Brain microvascular endothelial cell (primary cell): Measurements from ENCODE around the gene GRIK3.

ENCODE experiments used
- DNase-seq: peaks from one replicate; pipeline ENCODE4 v3.0.0-alpha.2; 2020
- H3K27ac ChIP-seq: fragments of 250-450 bp; sonication (Bioruptor Pico); 2 replicates; pipeline ENCODE4 v1.5.1; 2020; ENCODE audit warnings: mild to moderate bottlenecking, moderate library complexity
- H3K27me3 ChIP-seq: fragments of 250-450 bp; sonication (Bioruptor Pico); replicated peaks from 2 replicates; pipeline ENCODE4 v1.5.1; 2020; ENCODE audit warnings: mild to moderate bottlenecking
- H3K36me3 ChIP-seq: fragments of 250-450 bp; sonication (Bioruptor Pico); replicated peaks from 2 replicates; pipeline ENCODE4 v1.5.1; 2020; ENCODE audit warnings: mild to moderate bottlenecking
- H3K4me3 ChIP-seq: 2 replicates; pipeline ENCODE4 v1.5.1; 2011; ENCODE audit warnings: low read depth, mild to moderate bottlenecking, control low read depth, low read length, moderate library complexity
- CTCF ChIP-seq: IDR thresholded peaks from 2 replicates; pipeline ENCODE4 v1.5.1; 2011; ENCODE audit warnings: low read depth, mild to moderate bottlenecking, moderate library complexity, low read length, control low read depth, inconsistent platforms; ENCODE audit errors: missing control alignments
- in situ Hi-C: cut with HindIII; loops from 2 replicates; pipeline ENCODE4 v1.10.0; 2017; ENCODE audit warnings: low sequenced_read_pairs, low pct_ligation_motif_present

Gene GRIK3

GRCh38 chr1:36835017-36835695 is 199.2 kb downstream of the GRIK3 start:
- DNase-seq, result no peak
- in situ Hi-C loops, result no loop called here
- H3K27ac ChIP-seq, result no peak overlapping the region
- H3K4me3 ChIP-seq, result no peak overlapping the region
- no peaks in the 10 kb centered on the region for H3K36me3 ChIP-seq
- no peaks in the 10 kb centered on the region for H3K27me3 ChIP-seq
- TF ChIP-seq CTCF, result no peak

- DNase-seq, result no peak
- in situ Hi-C loops, result no loop called here
- no peaks in the 10 kb centered on the region for H3K27me3 ChIP-seq
- no peak overlapping the region for H3K4me3 ChIP-seq
- no peak overlapping the region for H3K27ac ChIP-seq
- no peaks in the 10 kb centered on the region for H3K36me3 ChIP-seq
- no peak for TF ChIP-seq CTCF
These were observed 199.7 kb downstream of the GRIK3 start for GRCh38 chr1:36834586-36834985.

DNA sequence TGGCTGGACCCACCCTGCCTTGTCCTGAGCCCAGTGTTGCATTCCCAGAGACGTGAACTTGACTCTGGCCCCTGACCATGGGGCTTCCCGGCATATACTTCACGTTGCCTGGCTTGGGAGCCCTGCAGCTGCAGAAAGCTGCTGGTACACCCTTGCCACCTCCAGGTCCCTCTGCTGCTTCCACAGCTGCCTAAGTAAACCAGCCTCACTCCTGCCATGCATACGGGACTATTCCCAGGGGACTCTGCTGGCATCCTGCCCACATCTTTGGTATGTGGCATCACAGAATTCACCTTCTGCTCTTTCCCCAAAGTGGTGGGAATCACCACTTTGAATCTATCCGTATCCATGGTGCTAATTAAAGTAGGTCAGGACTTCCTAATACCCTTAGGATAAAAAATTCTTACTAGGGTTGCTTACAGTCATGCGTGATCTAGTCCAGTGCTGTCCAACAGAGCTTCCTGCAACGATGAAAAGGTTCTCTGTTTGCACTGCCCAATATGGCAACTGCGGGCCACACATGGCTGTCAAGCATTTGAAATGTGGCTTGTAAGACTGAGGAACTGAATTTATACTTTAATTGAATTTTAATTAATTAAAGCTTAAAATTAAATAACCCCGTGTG is 203.0 kb downstream of the GRIK3 start:
- in situ Hi-C loops, result no loop called here
- Histone ChIP-seq H3K36me3 (no peaks in the 10 kb centered on the region), H3K27me3 (no peaks in the 10 kb centered on the region), H3K27ac (no peak overlapping the region), H3K4me3 (no peak overlapping the region)
- TF ChIP-seq CTCF, result no peak
- no peak for DNase-seq

DNA sequence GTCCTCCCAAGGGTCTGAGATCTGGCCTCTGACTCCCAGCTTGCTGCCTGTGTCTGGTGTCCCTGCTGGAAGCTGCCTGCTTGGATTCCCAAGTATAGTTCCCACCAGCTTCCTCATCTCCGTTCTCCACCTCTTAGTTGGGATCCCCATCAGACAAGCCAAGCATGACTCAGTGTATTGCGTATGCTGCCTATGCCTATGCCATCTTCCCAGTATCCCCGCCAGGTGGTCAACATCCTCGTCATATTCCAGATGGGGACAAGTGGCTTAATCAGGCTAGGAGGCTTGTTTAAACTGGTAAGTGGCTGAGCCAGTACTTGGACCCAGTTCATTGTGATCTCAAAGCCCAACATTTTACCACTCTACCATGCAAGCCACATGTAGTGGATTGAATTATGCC is 204.4 kb downstream of the GRIK3 start:
- Histone ChIP-seq H3K36me3 (no peaks in the 10 kb centered on the region), H3K27ac (no peak overlapping the region), H3K4me3 (no peak overlapping the region), H3K27me3 (no peaks in the 10 kb centered on the region)
- in situ Hi-C loops, result no loop called here
- no peak for TF ChIP-seq CTCF
- no peak for DNase-seq

DNA sequence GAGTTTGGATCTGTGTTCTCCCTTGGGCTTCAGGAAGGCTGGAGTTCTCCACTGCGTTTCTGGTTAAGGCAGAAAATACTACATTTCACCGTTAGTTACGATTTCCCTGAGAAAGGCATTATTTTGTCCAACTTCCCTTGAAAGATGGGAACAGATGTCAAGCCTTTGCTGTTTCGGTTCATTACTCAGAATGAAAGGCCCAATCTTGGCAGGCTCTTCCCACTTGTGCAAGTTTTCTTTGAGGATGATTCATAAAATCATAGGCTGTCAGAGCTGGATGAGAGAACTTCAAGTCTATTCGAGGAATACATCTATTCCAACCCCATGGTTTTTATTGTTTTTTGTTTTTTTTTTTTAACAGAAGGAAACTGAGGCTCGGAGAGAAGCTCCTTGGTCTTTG is 205.2 kb downstream of the GRIK3 start:
- no peak for TF ChIP-seq CTCF
- no peak overlapping the region for H3K4me3 ChIP-seq
- DNase-seq, result no peak
- H3K27ac ChIP-seq, result no peak overlapping the region
- in situ Hi-C loops, result no loop called here
- H3K36me3 ChIP-seq, result no peaks in the 10 kb centered on the region
- no peaks in the 10 kb centered on the region for H3K27me3 ChIP-seq

DNA sequence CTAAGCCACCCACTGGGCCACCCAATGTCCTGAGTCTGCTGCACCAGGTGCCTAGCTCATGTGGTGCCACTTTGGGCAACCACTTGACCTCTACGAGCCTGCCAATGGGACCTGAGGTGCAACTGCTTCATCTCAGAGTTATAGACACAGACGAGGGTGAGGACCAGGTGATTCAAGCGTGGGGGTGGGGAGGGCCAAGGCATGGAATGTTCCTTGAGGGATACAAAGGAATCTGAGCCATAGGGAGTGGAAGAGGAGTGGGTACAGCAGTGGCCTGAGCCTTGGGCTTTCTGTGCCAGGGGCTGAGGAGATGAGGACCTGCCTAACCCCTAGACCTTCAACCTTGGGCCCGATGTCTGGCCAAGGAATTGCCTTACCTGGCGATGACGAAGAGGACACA is 209.1 kb downstream of the GRIK3 start:
- Histone ChIP-seq H3K36me3 (no peaks in the 10 kb centered on the region), H3K27ac (no peak overlapping the region), H3K27me3 (no peaks in the 10 kb centered on the region), H3K4me3 (no peak overlapping the region)
- no peak for DNase-seq
- in situ Hi-C loops, result no loop called here
- no peak for TF ChIP-seq CTCF
